Measurements from ENCODE around the gene ZNF609.
A peak's percentile ranks its signal among the peaks of the same experiment; 100 is the strongest.
"Not testable (repeated sequence)": the region's sequence is repeated elsewhere in the genome, so short reads cannot be mapped to it uniquely, and the experiment has no call there.

Gene ZNF609

GRCh38 chr15:64589435-64590084 lies 129.2 kb downstream of the ZNF609 start:
- TF ChIP-seq, protein P1, sequence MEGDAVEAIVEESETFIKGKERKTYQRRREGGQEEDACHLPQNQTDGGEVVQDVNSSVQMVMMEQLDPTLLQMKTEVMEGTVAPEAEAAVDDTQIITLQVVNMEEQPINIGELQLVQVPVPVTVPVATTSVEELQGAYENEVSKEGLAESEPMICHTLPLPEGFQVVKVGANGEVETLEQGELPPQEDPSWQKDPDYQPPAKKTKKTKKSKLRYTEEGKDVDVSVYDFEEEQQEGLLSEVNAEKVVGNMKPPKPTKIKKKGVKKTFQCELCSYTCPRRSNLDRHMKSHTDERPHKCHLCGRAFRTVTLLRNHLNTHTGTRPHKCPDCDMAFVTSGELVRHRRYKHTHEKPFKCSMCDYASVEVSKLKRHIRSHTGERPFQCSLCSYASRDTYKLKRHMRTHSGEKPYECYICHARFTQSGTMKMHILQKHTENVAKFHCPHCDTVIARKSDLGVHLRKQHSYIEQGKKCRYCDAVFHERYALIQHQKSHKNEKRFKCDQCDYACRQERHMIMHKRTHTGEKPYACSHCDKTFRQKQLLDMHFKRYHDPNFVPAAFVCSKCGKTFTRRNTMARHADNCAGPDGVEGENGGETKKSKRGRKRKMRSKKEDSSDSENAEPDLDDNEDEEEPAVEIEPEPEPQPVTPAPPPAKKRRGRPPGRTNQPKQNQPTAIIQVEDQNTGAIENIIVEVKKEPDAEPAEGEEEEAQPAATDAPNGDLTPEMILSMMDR (IDR thresholded peaks at IDR 0.05; ENCODE audit: control insufficient read depth, insufficient read depth, low read depth, low read length, missing control alignments) = no peak
- DNase-seq (ENCODE audit: low read depth) = no peak
- no peak overlapping the region for H3K4me3 ChIP-seq (ENCODE audit: control insufficient read depth, low read depth, low read length)

- not testable (repeated sequence) for DNase-seq (ENCODE audit: low read depth); H3K4me3 ChIP-seq (ENCODE audit: control insufficient read depth, low read depth, low read length)
Observed at GRCh38 chr15:64592845-64593244, 132.5 kb downstream of the ZNF609 start.

GRCh38 chr15:64596701-64597476 lies 136.5 kb downstream of the ZNF609 start:
- TF ChIP-seq, protein P1 (IDR thresholded peaks at IDR 0.05; ENCODE audit: control insufficient read depth, insufficient read depth, low read depth, low read length, missing control alignments) = no peak
- no peak overlapping the region for H3K4me3 ChIP-seq (ENCODE audit: control insufficient read depth, low read depth, low read length)
- peak; percentile 13 for DNase-seq (ENCODE audit: low read depth)

DNA sequence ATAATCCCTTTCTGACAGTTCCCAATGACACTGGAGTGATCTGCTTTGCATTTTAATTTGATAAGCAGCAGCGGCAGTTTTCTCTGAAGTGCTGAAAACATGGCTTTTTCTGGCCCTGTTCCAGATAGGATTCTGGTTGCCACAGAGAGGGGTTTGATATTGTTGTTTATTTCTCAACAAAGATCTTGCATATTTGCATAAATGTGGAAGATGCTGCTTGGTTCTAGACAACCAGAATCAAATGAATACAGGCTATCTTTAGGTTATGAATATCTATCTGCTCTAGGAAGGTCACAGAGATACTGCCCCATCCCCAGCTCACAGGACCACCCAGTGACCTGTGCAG lies 137.1 kb downstream of the ZNF609 start:
- DNase-seq (ENCODE audit: low read depth) = no peak
- no peak overlapping the region for H3K4me3 ChIP-seq (ENCODE audit: control insufficient read depth, low read depth, low read length)
- TF ChIP-seq, protein P1 (IDR thresholded peaks at IDR 0.05; ENCODE audit: control insufficient read depth, insufficient read depth, low read depth, low read length, missing control alignments) = no peak

DNA sequence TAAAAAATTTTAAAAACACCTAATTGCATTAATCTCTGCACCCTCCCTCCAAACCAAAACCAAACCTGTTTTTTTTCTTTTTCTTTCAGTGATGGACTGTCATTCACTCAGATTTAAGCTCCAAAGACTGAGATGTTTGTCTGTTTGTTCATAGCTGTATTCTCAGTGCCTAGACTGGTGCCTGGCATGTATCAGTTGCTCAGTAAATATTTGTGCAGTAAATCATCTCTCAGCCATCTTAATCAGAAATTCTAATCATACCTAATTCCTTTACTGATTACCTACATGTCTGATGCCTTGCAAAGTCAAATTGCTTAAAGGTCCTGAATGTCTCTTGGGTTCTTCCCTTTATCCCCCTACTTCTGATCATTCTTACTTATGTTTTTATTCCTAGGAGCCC lies 138.8 kb downstream of the ZNF609 start:
- no peak overlapping the region for H3K4me3 ChIP-seq (ENCODE audit: control insufficient read depth, low read depth, low read length)
- DNase-seq (ENCODE audit: low read depth) = no peak
- TF ChIP-seq, protein P1 (IDR thresholded peaks at IDR 0.05; ENCODE audit: control insufficient read depth, insufficient read depth, low read depth, low read length, missing control alignments) = no peak

DNA sequence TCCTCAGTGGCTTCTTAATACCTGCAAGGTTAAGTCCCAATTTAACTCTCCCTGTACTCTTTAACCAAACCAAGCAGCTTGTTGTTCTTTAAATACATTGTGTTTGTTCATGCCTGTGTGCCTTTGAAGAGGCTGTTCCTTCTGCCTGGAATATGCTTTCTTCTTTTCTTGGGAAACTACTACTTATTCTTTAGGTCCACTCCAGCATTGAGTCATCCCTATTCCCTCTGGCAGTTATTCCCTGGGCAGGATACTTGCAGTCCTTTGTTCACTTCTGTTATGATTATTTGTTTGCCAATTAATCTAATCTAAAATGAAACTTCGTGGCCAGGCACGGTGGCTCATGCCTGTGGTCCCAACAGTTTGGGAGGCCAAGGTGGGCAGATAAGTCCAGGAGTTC lies 139.3 kb downstream of the ZNF609 start:
- DNase-seq (ENCODE audit: low read depth) = no peak
- no peak overlapping the region for H3K4me3 ChIP-seq (ENCODE audit: control insufficient read depth, low read depth, low read length)
- TF ChIP-seq, protein P1 (IDR thresholded peaks at IDR 0.05; ENCODE audit: control insufficient read depth, insufficient read depth, low read depth, low read length, missing control alignments) = no peak

DNA sequence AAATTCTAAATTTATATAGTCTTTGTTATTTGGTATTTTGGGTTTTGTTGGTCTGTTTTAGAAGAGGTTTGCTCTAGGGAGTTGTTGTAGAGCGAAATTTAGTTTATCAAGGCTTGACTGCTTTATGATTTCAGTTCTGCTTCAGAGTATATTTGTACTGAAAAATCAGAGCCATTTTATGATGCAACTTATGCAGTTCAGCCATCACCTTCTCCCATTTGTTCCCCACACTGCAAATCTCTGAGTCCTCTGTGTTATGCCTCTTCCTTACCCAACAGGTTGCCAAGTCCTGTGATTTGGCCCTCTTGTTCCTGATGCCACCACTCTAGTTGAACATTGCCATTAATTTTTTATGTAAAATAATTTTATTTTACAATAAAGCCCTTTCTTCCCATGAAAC lies 140.4 kb downstream of the ZNF609 start:
- DNase-seq (ENCODE audit: low read depth) = no peak
- TF ChIP-seq, protein P1 (IDR thresholded peaks at IDR 0.05; ENCODE audit: control insufficient read depth, insufficient read depth, low read depth, low read length, missing control alignments) = no peak

More for the DNA sequence above, 140.4 kb downstream of the ZNF609 start:
- H3K4me3 ChIP-seq (ENCODE audit: control insufficient read depth, low read depth, low read length) = no peak overlapping the region
